ENCODE data around the gene TMEM178B. TPM values are rescaled to one million over a fixed set of nuclear protein-coding genes. Genes with fewer than 3 reads are reported as not detected.

TMEM178B gene
- polyA plus RNA-seq, 1 donor from 2014 or later, result 40.7 TPM

GRCh38 chr7:141209454-141209853 is 135.6 kb downstream of the TMEM178B start:
- H3F3A ChIP-seq (ENCODE audit: insufficient read depth, low read length, poor library complexity, severe bottlenecking), result no peaks in the 10 kb centered on the region
- H3K27me3 ChIP-seq (ENCODE audit: insufficient read depth, low read depth, low read length), result no peaks in the 10 kb centered on the region
- H3K9me3 ChIP-seq (ENCODE audit: low read length), result no peaks in the 10 kb centered on the region
- H2AFZ ChIP-seq (ENCODE audit: low read depth, low read length), result no peak overlapping the region
- no peak overlapping the region for H3K9ac ChIP-seq (ENCODE audit: low read length)
- no peaks in the 10 kb centered on the region for H3K36me3 ChIP-seq (ENCODE audit: insufficient read depth, low read length)
- no peak for TF ChIP-seq SMC3 (conservative IDR thresholded peaks at IDR 0.05; ENCODE audit: poor library complexity)
- TF ChIP-seq MXI1 (conservative IDR thresholded peaks at IDR 0.05; ENCODE audit: poor library complexity, severe bottlenecking), result no peak
- TF ChIP-seq EZH2 (IDR thresholded peaks at IDR 0.05; ENCODE audit: borderline replicate concordance, insufficient read depth, low read length, poor library complexity, severe bottlenecking), result no peak
- TF ChIP-seq, protein P1, sequence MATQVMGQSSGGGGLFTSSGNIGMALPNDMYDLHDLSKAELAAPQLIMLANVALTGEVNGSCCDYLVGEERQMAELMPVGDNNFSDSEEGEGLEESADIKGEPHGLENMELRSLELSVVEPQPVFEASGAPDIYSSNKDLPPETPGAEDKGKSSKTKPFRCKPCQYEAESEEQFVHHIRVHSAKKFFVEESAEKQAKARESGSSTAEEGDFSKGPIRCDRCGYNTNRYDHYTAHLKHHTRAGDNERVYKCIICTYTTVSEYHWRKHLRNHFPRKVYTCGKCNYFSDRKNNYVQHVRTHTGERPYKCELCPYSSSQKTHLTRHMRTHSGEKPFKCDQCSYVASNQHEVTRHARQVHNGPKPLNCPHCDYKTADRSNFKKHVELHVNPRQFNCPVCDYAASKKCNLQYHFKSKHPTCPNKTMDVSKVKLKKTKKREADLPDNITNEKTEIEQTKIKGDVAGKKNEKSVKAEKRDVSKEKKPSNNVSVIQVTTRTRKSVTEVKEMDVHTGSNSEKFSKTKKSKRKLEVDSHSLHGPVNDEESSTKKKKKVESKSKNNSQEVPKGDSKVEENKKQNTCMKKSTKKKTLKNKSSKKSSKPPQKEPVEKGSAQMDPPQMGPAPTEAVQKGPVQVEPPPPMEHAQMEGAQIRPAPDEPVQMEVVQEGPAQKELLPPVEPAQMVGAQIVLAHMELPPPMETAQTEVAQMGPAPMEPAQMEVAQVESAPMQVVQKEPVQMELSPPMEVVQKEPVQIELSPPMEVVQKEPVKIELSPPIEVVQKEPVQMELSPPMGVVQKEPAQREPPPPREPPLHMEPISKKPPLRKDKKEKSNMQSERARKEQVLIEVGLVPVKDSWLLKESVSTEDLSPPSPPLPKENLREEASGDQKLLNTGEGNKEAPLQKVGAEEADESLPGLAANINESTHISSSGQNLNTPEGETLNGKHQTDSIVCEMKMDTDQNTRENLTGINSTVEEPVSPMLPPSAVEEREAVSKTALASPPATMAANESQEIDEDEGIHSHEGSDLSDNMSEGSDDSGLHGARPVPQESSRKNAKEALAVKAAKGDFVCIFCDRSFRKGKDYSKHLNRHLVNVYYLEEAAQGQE (IDR thresholded peaks at IDR 0.05; ENCODE audit: borderline replicate concordance), result no peak
- no peak for TF ChIP-seq EP300 (conservative IDR thresholded peaks at IDR 0.05; ENCODE audit: poor library complexity, severe bottlenecking)
- no peak for TF ChIP-seq RAD21 (conservative IDR thresholded peaks at IDR 0.05)
- TF ChIP-seq, protein P2, sequence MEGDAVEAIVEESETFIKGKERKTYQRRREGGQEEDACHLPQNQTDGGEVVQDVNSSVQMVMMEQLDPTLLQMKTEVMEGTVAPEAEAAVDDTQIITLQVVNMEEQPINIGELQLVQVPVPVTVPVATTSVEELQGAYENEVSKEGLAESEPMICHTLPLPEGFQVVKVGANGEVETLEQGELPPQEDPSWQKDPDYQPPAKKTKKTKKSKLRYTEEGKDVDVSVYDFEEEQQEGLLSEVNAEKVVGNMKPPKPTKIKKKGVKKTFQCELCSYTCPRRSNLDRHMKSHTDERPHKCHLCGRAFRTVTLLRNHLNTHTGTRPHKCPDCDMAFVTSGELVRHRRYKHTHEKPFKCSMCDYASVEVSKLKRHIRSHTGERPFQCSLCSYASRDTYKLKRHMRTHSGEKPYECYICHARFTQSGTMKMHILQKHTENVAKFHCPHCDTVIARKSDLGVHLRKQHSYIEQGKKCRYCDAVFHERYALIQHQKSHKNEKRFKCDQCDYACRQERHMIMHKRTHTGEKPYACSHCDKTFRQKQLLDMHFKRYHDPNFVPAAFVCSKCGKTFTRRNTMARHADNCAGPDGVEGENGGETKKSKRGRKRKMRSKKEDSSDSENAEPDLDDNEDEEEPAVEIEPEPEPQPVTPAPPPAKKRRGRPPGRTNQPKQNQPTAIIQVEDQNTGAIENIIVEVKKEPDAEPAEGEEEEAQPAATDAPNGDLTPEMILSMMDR (IDR thresholded peaks at IDR 0.05; ENCODE audit: poor library complexity, severe bottlenecking), result no peak
- H3K4me2 ChIP-seq (ENCODE audit: low read length), result no peak overlapping the region
- H3K4me3 ChIP-seq (ENCODE audit: low read length), result no peak overlapping the region
- no peak overlapping the region for H3K27ac ChIP-seq (ENCODE audit: low read length)
- peaks cover 3% of the 10 kb centered on the region for H4K20me1 ChIP-seq (ENCODE audit: insufficient read depth)
- no peaks in the 10 kb centered on the region for H3K9me2 ChIP-seq (ENCODE audit: insufficient read depth, low read length)
- H3K79me2 ChIP-seq (replicated peaks; ENCODE audit: insufficient read depth, low read length), result peaks cover 34% of the 10 kb centered on the region

DNA sequence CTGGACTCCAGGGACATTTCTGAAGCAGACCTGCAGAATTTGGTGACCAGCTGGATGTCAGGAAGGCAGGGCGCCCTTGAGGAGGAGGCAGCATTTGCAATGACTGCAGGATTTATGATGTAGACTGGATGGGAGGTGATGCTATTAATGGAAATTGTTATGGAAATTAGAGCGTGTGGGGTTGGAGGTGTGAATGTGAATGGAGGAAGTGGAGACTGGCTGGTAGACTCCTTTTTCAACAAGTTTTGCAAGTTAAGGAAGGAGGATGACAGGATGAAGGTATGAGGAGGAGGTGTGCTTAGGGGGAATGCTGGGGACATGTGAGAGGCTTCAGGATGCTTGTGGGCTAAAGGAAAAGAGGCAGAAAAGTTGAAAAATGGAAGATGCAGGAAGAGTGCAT is 137.0 kb downstream of the TMEM178B start:
- no peak overlapping the region for H3K9ac ChIP-seq (ENCODE audit: low read length)
- peaks cover 38% of the 10 kb centered on the region for H3K79me2 ChIP-seq (replicated peaks; ENCODE audit: insufficient read depth, low read length)
- no peaks in the 10 kb centered on the region for H3F3A ChIP-seq (ENCODE audit: insufficient read depth, low read length, poor library complexity, severe bottlenecking)
- no peak overlapping the region for H3K4me2 ChIP-seq (ENCODE audit: low read length)
- H3K9me2 ChIP-seq (ENCODE audit: insufficient read depth, low read length), result no peaks in the 10 kb centered on the region
- TF ChIP-seq, protein P1 (IDR thresholded peaks at IDR 0.05; ENCODE audit: borderline replicate concordance), result no peak
- TF ChIP-seq EZH2 (IDR thresholded peaks at IDR 0.05; ENCODE audit: borderline replicate concordance, insufficient read depth, low read length, poor library complexity, severe bottlenecking), result no peak
- TF ChIP-seq RAD21 (conservative IDR thresholded peaks at IDR 0.05), result no peak
- no peak for TF ChIP-seq TAF1 (IDR thresholded peaks at IDR 0.05; ENCODE audit: low read depth)
- no peak for TF ChIP-seq EP300 (conservative IDR thresholded peaks at IDR 0.05; ENCODE audit: poor library complexity, severe bottlenecking)
- TF ChIP-seq, protein P2 (IDR thresholded peaks at IDR 0.05; ENCODE audit: poor library complexity, severe bottlenecking), result no peak
- no peak for TF ChIP-seq SMC3 (conservative IDR thresholded peaks at IDR 0.05; ENCODE audit: poor library complexity)
- TF ChIP-seq MXI1 (conservative IDR thresholded peaks at IDR 0.05; ENCODE audit: poor library complexity, severe bottlenecking), result no peak
- TF ChIP-seq POLR2AphosphoS5 (IDR thresholded peaks at IDR 0.05), result no peak
- H3K27ac ChIP-seq (ENCODE audit: low read length), result no peak overlapping the region
- no peaks in the 10 kb centered on the region for H3K9me3 ChIP-seq (ENCODE audit: low read length)
- no peaks in the 10 kb centered on the region for H3K36me3 ChIP-seq (ENCODE audit: insufficient read depth, low read length)
- H4K20me1 ChIP-seq (ENCODE audit: insufficient read depth), result peaks cover 3% of the 10 kb centered on the region
- no peak overlapping the region for H2AFZ ChIP-seq (ENCODE audit: low read depth, low read length)
- no peaks in the 10 kb centered on the region for H3K27me3 ChIP-seq (ENCODE audit: insufficient read depth, low read depth, low read length)
- H3K4me3 ChIP-seq (ENCODE audit: low read length), result no peak overlapping the region

All from neural cell (in vitro differentiated cells).